Activated T-cell treated with anti-CD3 and anti-CD28 coated beads, Interleukin-2, amount 50 U/mL, for 72 hours (primary cell): Measurements from ENCODE around the gene PLA2G4D. TPM values are rescaled to one million over a fixed set of nuclear protein-coding genes. Genes with fewer than 3 reads are reported as not detected.
"Not testable (repeated sequence)": the region's sequence is repeated elsewhere in the genome, so short reads cannot be mapped to it uniquely, and the experiment has no call there.

ENCODE experiments used
- ATAC-seq, 2 donors: fragments of 150-1000 bp; cut with Tn5 transposase; replicated peaks in 1 of 2; 2 replicates each; pipeline ENCODE4 v1.10.0; 2021; ENCODE audit warnings: moderate library complexity in 2 of 2, mild to moderate bottlenecking in 1 of 2
- DNase-seq, 2 donors: peaks; one replicate each; pipeline ENCODE4 v3.0.0; 2021 to 2022; ENCODE audit warnings: mixed read lengths in 1 of 2
- H3K27ac Mint-ChIP-seq: one replicate; pipeline ENCODE4 v1.8.0; 2022; ENCODE audit warnings: mild to moderate bottlenecking, moderate library complexity, mixed read lengths
- H3K27me3 Mint-ChIP-seq: one replicate; pipeline ENCODE4 v1.8.0; 2022; ENCODE audit warnings: low read depth, mixed read lengths
- H3K36me3 Mint-ChIP-seq, 2 donors: one replicate each; pipeline ENCODE4 v1.8.0; 2022; ENCODE audit warnings: mixed read lengths in 2 of 2, mild to moderate bottlenecking in 1 of 2; ENCODE audit not compliant: insufficient read depth in 2 of 2
- H3K4me1 Mint-ChIP-seq: one replicate; pipeline ENCODE4 v1.8.0; 2022; ENCODE audit warnings: low read depth, mixed read lengths
- H3K4me3 Mint-ChIP-seq, 2 donors: one replicate each; pipeline ENCODE4 v1.8.0; 2022; ENCODE audit warnings: mild to moderate bottlenecking in 2 of 2, mixed read lengths in 2 of 2, moderate library complexity in 2 of 2
- H3K9me3 Mint-ChIP-seq, 2 donors: one replicate each; pipeline ENCODE4 v1.8.0; 2022; ENCODE audit warnings: mixed read lengths in 2 of 2
- total RNA-seq, 2 donors: library from RNA; stranded (reverse); gene quantifications; one replicate each; pipeline ENCODE4 v1.2.3, GENCODE V29; 2022

The PLA2G4D gene
- total RNA-seq, 2 donors from 2014 or later: not detected

DNA sequence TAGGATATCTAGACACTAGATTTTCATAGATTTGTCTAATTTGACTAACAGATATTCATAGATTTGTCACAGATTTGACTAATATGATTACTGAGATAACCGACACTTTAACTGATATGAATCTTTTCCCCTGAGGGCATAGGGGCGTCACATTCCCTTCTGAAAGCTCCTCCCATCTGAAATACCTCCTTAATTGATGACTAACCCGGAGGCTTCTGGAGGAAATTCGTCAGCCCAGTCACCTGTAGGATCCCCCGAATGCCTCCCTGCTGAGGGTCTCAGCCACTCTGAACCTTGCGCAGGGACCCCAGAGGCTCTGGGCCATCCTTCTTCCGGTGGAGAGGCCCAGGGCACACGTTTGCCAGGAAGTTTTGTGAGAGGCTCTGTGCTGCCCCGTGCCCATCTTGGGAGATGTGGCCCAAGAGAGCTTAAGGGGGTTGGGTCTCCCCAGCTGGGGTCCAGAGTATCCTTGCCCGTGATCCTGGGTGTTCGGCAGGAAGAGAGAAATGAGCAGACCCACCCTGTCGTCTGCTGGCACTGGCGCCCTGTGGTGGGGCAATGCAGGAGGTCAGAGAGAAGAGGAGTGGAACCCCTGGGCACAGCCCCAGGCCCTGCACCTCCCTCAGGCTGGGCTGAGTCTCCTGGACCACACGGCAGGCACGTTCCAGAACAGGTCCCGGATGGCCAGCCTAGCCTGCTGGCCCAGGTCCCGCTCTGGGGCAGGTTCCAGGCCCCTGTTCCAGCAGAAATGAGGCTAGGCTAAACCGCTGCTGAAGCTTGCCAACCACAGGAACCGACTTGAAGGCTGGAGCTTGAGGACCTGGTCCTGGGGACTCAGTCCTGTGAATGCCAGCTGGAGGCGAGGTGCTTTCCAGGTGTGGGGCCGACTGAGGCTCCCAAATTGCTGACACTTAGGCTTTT is 1.7 kb downstream of the PLA2G4D start:
- DNase-seq (no peak), ATAC-seq (peak in 1 of 2 donors; percentile 78)
- Mint-ChIP-seq H3K36me3 (no peaks in the 10 kb centered on the region), H3K27me3 (peaks cover 11% of the 10 kb centered on the region), H3K4me3 (no peak overlapping the region), H3K4me1 (peaks cover 7% of the 10 kb centered on the region), H3K9me3 (no peaks in the 10 kb centered on the region), H3K27ac (no peak overlapping the region)

DNA sequence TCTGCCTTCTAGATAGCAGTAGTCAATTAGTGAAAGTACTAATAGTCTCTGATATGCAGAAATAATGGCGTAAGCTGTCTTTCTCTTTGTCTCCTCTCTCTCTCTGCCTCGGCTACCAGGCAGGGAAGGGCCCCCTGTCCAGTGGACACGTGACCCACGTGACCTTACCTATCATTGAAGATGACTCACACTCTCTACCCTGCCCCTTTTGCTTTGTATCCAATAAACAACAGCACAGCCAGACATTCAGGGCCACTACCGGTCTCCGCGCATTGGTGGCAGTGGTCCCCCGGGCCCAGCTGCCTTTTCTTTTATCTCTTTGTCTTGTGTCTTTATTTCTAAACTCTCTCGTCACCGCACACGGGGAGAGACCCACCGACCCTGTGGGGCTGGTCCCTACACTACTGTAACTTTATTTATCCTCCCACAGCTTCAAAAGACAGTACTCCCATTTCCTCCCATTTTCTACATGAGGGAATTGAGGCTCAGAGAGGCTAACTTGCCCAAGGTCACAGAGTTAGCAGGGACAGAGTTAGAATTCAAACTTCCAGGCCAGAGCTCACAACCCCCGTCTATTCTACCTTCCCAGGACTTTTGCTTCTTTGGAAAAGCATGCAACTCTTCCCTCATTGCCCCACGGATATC is 2.5 kb downstream of the PLA2G4D start:
- DNase-seq, H3K36me3 Mint-ChIP-seq, H3K4me3 Mint-ChIP-seq, H3K9me3 Mint-ChIP-seq, H3K27ac Mint-ChIP-seq, H3K4me1 Mint-ChIP-seq, ATAC-seq: not testable (repeated sequence)
- peaks cover 13% of the 10 kb centered on the region for H3K27me3 Mint-ChIP-seq

DNA sequence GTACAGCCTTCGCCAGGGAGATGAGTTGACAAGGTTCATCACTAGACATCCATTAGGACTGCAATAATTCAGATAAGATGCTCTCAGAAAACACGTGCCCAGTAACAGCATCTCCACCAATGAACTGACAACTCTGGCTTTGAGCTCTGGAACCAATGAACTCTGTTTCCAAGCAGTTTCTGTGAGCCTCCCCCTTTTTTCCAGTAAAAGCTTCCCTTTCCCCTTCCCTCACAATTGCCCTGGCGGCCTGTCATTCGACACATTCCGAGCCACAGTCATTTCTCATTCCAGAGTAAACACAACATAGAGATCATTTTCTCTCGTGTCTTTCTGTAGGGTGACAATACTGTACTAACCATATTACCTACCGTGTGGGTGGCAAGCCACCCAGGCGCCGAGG is 3.6 kb downstream of the PLA2G4D start:
- ATAC-seq (no peak), DNase-seq (no peak)
- Mint-ChIP-seq H3K4me3 (no peak overlapping the region), H3K27me3 (peaks cover 16% of the 10 kb centered on the region), H3K27ac (no peak overlapping the region), H3K36me3 (no peaks in the 10 kb centered on the region), H3K9me3 (no peaks in the 10 kb centered on the region), H3K4me1 (peaks cover 7% of the 10 kb centered on the region)

DNA sequence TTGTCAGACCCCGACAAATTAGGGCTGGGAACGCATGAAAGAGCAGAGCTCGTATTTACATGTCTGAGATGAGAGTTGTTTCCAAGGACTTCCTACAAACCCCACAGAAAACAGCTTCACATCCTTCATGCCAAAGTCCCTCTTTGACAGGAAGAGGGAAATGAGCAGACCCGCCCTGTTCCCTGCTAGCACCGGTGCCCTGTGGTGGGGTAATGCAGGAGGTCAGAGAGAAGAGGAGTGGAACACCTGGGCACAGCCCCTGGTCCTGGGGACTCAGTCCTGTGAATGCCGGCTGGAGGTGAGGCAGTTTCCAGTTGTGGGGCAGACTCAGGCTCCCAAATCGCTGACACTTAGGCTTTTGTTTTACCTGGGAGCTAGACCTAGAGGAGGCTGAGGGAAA is 4.0 kb downstream of the PLA2G4D start:
- Mint-ChIP-seq H3K27me3 (peaks cover 16% of the 10 kb centered on the region), H3K27ac (no peak overlapping the region), H3K9me3 (no peaks in the 10 kb centered on the region), H3K36me3 (no peaks in the 10 kb centered on the region), H3K4me1 (peaks cover 7% of the 10 kb centered on the region), H3K4me3 (no peak overlapping the region)
- ATAC-seq: no peak
- DNase-seq: no peak

DNA sequence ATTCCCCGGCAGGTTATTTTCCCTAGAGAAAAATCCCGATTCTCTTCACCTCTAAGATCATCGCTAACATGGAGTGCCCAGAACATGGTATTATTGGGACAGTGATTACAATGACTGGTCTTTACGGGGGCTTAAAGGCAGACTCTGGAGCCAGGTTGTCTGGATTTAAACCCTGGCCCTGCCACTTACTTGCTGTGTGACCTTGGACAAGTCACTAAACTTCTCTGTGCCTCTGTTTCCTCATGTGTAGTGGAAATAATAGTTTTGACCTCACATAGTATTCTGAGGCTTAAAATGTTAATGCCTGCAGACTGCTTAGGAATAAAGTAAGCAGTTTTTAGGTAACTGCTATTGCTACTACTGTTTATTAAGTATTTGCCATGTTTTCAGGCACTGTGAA is 4.4 kb downstream of the PLA2G4D start:
- ATAC-seq: no peak
- no peak for DNase-seq
- peaks cover 7% of the 10 kb centered on the region for H3K4me1 Mint-ChIP-seq
- H3K4me3 Mint-ChIP-seq: no peak overlapping the region
- H3K27me3 Mint-ChIP-seq: peaks cover 16% of the 10 kb centered on the region
- H3K9me3 Mint-ChIP-seq: no peaks in the 10 kb centered on the region
- H3K36me3 Mint-ChIP-seq: no peaks in the 10 kb centered on the region
- H3K27ac Mint-ChIP-seq: no peak overlapping the region

DNA sequence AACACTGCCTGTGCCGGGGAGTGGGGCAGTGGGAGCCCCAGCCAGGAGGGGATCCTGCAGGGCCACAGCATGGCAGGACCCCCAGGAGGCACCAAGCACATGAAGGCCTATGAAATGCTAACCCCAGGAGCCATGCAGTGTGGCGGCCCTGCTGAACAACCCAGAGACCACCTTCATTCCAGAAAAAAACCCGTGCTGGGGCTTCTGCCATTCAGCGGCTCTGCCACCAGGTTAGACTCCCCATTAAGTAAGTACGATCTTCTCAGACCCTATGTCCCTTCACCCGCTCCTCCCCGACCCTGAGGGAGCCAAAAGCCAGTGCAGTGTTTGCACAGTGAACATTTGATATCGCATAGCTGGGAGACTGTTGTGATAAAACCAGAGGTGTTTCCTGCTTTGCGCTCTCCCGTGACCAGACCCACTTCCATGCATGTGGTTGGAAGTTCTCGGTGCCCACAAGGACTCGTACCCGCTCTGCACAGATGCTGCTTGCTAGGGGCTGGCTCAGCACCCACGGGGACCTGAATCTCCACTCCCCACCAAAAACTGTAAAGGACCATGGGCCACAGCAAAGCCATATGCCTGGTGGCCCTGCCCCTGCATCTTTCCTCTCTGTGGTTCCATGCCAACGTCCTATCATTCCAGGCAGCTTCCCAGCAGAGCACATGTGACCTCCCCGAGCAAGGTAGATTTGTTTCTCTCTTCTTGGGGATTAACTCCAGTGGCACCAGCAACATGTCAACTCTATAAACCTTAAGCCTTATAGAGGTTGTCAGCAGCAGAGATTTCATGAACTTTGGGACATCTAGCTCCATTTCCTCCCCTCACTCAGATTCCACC is 5.3 kb downstream of the PLA2G4D start:
- no peak for DNase-seq
- Mint-ChIP-seq H3K9me3 (no peaks in the 10 kb centered on the region), H3K27ac (no peak overlapping the region), H3K4me3 (no peak overlapping the region), H3K27me3 (peaks cover 16% of the 10 kb centered on the region), H3K36me3 (no peaks in the 10 kb centered on the region), H3K4me1 (peaks cover 13% of the 10 kb centered on the region)
- no peak for ATAC-seq

DNA sequence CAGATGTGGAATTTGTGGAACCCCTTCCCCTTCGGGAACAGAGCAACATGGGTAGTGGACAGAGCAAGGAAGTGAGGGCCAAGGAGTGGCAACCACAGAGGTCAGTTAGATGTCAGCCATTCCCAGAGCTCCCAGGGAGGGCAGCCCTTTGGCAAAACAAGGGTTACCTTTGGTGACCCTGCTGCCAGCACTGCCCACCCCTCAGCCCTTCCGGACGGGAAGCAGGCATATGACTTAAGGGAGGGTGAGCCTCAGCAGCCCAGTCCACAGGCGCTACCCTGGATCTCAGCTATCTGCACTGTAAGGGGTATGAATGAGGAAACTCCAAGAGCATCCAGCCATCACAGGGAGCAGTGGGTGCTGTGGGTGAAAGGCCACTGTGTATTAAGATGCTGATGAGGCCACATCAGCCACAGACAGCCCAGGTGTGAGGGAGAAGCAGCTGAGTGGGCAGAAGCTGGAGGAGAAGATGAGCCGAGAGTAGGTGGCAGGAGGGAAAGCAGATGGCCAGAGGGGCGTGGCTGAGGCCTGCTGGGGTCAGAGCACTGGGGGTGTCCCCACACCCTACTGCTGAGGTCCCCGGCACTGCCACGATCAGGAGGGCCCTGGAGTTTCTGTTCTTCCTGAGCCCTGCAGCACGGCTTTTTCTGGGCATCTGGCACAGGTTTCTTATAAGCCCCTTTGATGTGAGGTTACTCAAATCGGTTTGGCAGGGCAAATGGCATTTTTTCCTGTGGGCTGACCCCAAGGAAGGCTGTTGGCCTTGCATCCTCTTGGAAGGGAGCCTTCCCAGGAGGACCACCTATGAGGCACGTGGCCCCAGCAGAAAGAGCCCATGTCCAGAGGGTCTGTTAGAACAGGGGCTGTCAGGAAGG is 6.2 kb downstream of the PLA2G4D start:
- DNase-seq (no peak), ATAC-seq (no peak)
- Mint-ChIP-seq H3K4me3 (no peak overlapping the region), H3K27ac (no peak overlapping the region), H3K4me1 (peaks cover 13% of the 10 kb centered on the region), H3K36me3 (no peaks in the 10 kb centered on the region), H3K9me3 (no peaks in the 10 kb centered on the region), H3K27me3 (peaks cover 16% of the 10 kb centered on the region)

DNA sequence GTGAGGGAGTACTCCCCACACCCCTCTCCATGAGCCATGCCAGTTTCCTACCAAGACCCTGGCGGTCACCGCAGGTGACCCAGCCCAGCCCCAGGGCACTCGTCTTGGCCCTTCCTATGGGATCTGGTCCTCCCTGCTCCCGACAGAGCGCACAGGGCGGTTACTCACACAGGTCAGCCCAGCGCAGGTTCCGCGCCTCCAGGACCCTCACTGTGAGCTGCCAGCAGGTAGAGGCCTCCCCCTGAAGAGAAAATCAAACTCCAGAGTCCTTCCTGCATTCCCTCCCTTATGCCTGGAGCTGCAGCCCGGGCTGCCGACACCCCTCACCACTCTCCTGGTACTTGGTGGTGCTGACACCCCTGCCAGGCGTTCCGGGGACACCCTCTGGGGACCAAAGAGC is 6.9 kb downstream of the PLA2G4D start:
- H3K4me1 Mint-ChIP-seq: peaks cover 11% of the 10 kb centered on the region
- H3K27me3 Mint-ChIP-seq: peaks cover 16% of the 10 kb centered on the region
- DNase-seq (no peak), ATAC-seq (no peak)
- H3K9me3 Mint-ChIP-seq: no peaks in the 10 kb centered on the region
- no peak overlapping the region for H3K4me3 Mint-ChIP-seq
- H3K36me3 Mint-ChIP-seq: no peaks in the 10 kb centered on the region
- no peak overlapping the region for H3K27ac Mint-ChIP-seq

DNA sequence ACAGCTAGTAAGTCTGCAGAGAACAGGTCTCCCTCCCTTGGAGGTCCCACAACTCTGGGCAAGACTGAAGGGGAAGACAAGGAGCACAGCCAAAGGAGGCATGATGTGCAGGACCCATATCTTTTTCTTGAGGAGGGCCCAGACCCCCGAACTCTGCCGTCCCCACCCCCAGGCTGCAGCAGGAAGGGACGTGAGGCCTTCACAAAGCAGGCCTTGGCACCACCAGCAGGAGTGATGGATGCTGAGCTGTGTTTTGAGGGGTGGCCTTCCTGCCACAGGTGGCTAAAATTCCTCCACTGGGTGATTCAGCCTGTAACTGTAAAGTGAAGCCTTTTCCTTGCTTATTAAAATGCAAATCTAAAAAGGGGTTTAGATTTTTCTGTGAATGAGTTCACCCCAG is 8.6 kb downstream of the PLA2G4D start:
- H3K4me1 Mint-ChIP-seq: peaks cover 6% of the 10 kb centered on the region
- no peaks in the 10 kb centered on the region for H3K36me3 Mint-ChIP-seq
- H3K4me3 Mint-ChIP-seq: no peak overlapping the region
- DNase-seq: no peak
- ATAC-seq: no peak
- H3K9me3 Mint-ChIP-seq: no peaks in the 10 kb centered on the region
- no peak overlapping the region for H3K27ac Mint-ChIP-seq
- H3K27me3 Mint-ChIP-seq: peaks cover 16% of the 10 kb centered on the region

DNA sequence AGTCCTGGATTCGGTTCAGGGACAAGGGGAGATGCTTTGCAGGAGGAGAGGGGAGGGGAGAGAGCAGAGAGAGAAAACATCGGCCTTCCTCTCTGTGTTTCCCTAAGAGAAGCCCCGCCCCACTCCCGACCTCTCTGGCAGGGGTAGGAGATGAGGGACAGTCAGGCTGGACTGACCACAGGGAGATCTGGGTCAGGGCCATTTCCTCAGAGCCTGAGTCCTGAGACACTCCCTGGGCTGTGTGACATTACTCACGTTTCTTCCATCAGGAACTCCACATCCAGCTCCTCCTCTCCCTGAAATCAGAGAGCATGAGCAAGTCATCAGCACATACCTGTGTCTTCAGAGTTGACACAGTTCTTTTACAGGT is 9.1 kb downstream of the PLA2G4D start:
- Mint-ChIP-seq H3K4me1 (peaks cover 6% of the 10 kb centered on the region), H3K4me3 (no peak overlapping the region), H3K27me3 (peaks cover 16% of the 10 kb centered on the region), H3K27ac (no peak overlapping the region), H3K36me3 (no peaks in the 10 kb centered on the region), H3K9me3 (no peaks in the 10 kb centered on the region)
- ATAC-seq (no peak), DNase-seq (no peak)

DNA sequence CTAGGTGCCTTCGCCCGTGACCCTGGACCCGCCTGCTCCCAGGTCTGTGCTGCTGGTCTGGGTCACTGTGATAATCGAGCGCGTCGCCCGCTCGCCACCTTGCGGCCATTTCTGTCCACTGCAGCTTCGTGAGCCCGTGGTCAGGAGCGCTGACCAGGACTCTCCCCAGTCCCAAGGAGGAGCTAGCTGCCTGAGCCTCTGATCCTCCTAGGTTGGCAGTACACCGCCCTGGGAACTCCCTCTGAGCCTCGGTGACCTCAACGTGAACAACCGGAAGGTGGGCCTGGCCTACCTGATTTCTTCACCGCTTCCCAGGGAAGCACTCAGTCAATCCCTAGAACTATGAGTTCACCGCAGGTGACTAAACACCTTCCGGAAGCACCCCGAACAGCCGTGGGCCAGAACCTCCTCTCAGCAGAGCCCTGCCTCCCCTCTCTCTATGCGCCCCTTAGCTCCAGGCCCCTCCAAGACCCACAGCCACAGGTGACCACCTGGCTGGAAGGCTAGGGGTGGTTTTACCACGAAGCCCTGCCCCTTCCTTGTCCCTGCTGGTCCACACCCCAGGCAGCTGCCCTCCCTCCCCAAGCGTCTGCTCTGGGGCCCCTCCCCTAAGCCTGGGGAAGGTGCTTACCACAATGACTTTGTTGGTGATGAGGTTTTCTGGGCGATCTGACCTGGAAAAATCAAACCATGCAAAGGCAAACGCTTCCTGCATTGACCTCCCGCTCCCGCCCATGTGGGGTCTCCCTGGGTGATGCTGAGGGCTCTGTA is 9.7 kb downstream of the PLA2G4D start:
- H3K36me3 Mint-ChIP-seq: no peaks in the 10 kb centered on the region
- no peak overlapping the region for H3K27ac Mint-ChIP-seq
- peak overlapping the region in 1 of 2 donors; percentile 19 for H3K4me3 Mint-ChIP-seq
- H3K4me1 Mint-ChIP-seq: peaks cover 6% of the 10 kb centered on the region
- DNase-seq: peak; percentile 60 to 66
- no peaks in the 10 kb centered on the region for H3K9me3 Mint-ChIP-seq
- peaks cover 15% of the 10 kb centered on the region for H3K27me3 Mint-ChIP-seq
- peak; percentile 76 to 79 for ATAC-seq

DNA sequence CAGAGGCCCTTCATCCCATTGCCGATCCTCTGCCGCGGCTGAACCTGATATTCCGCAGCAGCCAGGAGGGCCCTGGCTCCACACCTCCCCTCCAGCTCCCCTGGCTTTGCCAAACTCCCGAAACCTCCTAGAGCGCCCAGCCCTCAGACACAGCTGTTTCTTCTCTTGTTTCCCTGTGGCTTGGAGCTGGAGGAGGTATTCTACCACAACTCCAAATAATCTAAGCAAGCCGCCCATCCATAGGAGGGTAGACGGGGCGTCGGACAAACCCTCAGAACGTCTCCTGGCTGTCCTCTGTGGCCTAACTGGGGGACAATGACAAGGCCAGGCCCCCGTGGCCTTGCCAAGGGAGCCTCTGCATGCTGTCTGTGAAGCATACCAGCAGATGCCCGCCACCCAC is 10.4 kb downstream of the PLA2G4D start:
- Mint-ChIP-seq H3K36me3 (no peaks in the 10 kb centered on the region), H3K27me3 (peaks cover 9% of the 10 kb centered on the region), H3K4me3 (no peak overlapping the region), H3K9me3 (no peaks in the 10 kb centered on the region), H3K27ac (no peak overlapping the region), H3K4me1 (peaks cover 6% of the 10 kb centered on the region)
- DNase-seq: no peak
- no peak for ATAC-seq
